KOPT-K1 (cell line): ENCODE results near the gene AAGAB.

Experiments used
- H3K27ac ChIP-seq: fragments of 200-600 bp; sonication (generic); 2 replicates; pipeline ENCODE4 v1.5.1; 2016; ENCODE audit warnings: antibody characterized with exemption, mild to moderate bottlenecking, low read depth, low read length; ENCODE audit not compliant: poor library complexity, severe bottlenecking
- H3K36me3 ChIP-seq: fragments of 200-600 bp; sonication (generic); 2 replicates; pipeline ENCODE4 v1.5.1; 2017; ENCODE audit warnings: antibody characterized with exemption, mild to moderate bottlenecking, low read length, moderate library complexity; ENCODE audit not compliant: insufficient read depth
- H3K9me3 ChIP-seq: fragments of 200-600 bp; sonication (generic); 2 replicates; pipeline ENCODE4 v1.5.1; 2017; ENCODE audit warnings: antibody characterized with exemption, low read length, mild to moderate bottlenecking; ENCODE audit not compliant: insufficient read depth, poor library complexity, severe bottlenecking

AAGAB gene

GRCh38 chr15:67202991-67203390 is 51.5 kb downstream of the AAGAB start:
- H3K9me3 ChIP-seq, result no peaks in the 10 kb centered on the region
- H3K36me3 ChIP-seq, result peaks cover 76% of the 10 kb centered on the region
- no peak overlapping the region for H3K27ac ChIP-seq

- H3K27ac ChIP-seq, result no peak overlapping the region
- H3K9me3 ChIP-seq, result no peaks in the 10 kb centered on the region
- peaks cover 69% of the 10 kb centered on the region for H3K36me3 ChIP-seq
Observed at GRCh38 chr15:67202091-67202490, 52.4 kb downstream of the AAGAB start.

- H3K27ac ChIP-seq, result no peak overlapping the region
- no peaks in the 10 kb centered on the region for H3K9me3 ChIP-seq
- peaks cover 63% of the 10 kb centered on the region for H3K36me3 ChIP-seq
Observed at GRCh38 chr15:67201136-67201535, 53.3 kb downstream of the AAGAB start.

GRCh38 chr15:67199881-67200763 is 54.3 kb downstream of the AAGAB start:
- H3K36me3 ChIP-seq, result peaks cover 61% of the 10 kb centered on the region
- no peaks in the 10 kb centered on the region for H3K9me3 ChIP-seq
- no peak overlapping the region for H3K27ac ChIP-seq

- Histone ChIP-seq H3K36me3 (peaks cover 65% of the 10 kb centered on the region), H3K9me3 (no peaks in the 10 kb centered on the region), H3K27ac (no peak overlapping the region)
Observed at GRCh38 chr15:67199391-67199790, 55.1 kb downstream of the AAGAB start.

GRCh38 chr15:67198157-67198754 is 56.2 kb downstream of the AAGAB start:
- peak overlapping the region; percentile 65 for H3K27ac ChIP-seq
- no peaks in the 10 kb centered on the region for H3K9me3 ChIP-seq
- H3K36me3 ChIP-seq, result peaks cover 64% of the 10 kb centered on the region

GRCh38 chr15:67197364-67197695 is 57.1 kb downstream of the AAGAB start:
- H3K9me3 ChIP-seq, result no peaks in the 10 kb centered on the region
- H3K27ac ChIP-seq, result no peak overlapping the region
- H3K36me3 ChIP-seq, result peaks cover 63% of the 10 kb centered on the region

- Histone ChIP-seq H3K9me3 (no peaks in the 10 kb centered on the region), H3K27ac (no peak overlapping the region), H3K36me3 (peaks cover 58% of the 10 kb centered on the region)
Observed at GRCh38 chr15:67196672-67197363, 57.6 kb downstream of the AAGAB start.

- H3K9me3 ChIP-seq, result no peaks in the 10 kb centered on the region
- no peak overlapping the region for H3K27ac ChIP-seq
- H3K36me3 ChIP-seq, result peaks cover 52% of the 10 kb centered on the region
Observed at GRCh38 chr15:67196222-67196621, 58.2 kb downstream of the AAGAB start.

- H3K9me3 ChIP-seq, result no peaks in the 10 kb centered on the region
- no peak overlapping the region for H3K27ac ChIP-seq
- H3K36me3 ChIP-seq, result peaks cover 43% of the 10 kb centered on the region
Observed at GRCh38 chr15:67195305-67195704, 59.2 kb downstream of the AAGAB start.

GRCh38 chr15:67194171-67195114 is 60.0 kb downstream of the AAGAB start:
- H3K9me3 ChIP-seq, result no peaks in the 10 kb centered on the region
- peaks cover 35% of the 10 kb centered on the region for H3K36me3 ChIP-seq
- H3K27ac ChIP-seq, result no peak overlapping the region

- Histone ChIP-seq H3K9me3 (no peaks in the 10 kb centered on the region), H3K27ac (no peak overlapping the region), H3K36me3 (peaks cover 32% of the 10 kb centered on the region)
Observed at GRCh38 chr15:67193223-67193990, 61.1 kb downstream of the AAGAB start.

- Histone ChIP-seq H3K36me3 (peaks cover 32% of the 10 kb centered on the region), H3K27ac (no peak overlapping the region), H3K9me3 (no peaks in the 10 kb centered on the region)
Observed at GRCh38 chr15:67192185-67192820, 62.2 kb downstream of the AAGAB start.

- H3K9me3 ChIP-seq, result no peaks in the 10 kb centered on the region
- no peak overlapping the region for H3K27ac ChIP-seq
- peaks cover 28% of the 10 kb centered on the region for H3K36me3 ChIP-seq
Observed at GRCh38 chr15:67190813-67191212, 63.6 kb downstream of the AAGAB start.
